WTC11 (cell line): ENCODE results near the gene RAMACL. TPM values are rescaled to one million over a fixed set of nuclear protein-coding genes. Genes with fewer than 3 reads are reported as not detected.

Experiments
- ATAC-seq: fragments of 200-7000 bp; cut with Tn5 transposase; 2 replicates; pipeline ENCODE4 v1.10.0; 2021; ENCODE audit warnings: mild to moderate bottlenecking, moderate library complexity
- CTCF ChIA-PET: fragments of 300-600 bp; sonication (Branson Sonifier 250); formaldehyde crosslinking; loops from one replicate; lab custom pipeline; 2021; ENCODE audit warnings: antibody characterized with exemption; lab: Charles Lee
- POLR2A ChIA-PET: fragments of 350-600 bp; sonication (Branson Sonifier 250); formaldehyde crosslinking; loops from one replicate; lab custom pipeline; 2021; ENCODE audit warnings: antibody characterized with exemption; lab: Charles Lee
- DNase-seq: peaks from one replicate; pipeline ENCODE4 v3.0.0; 2021; ENCODE audit warnings: low spot score
- H3K27ac Mint-ChIP-seq: 2 replicates; pipeline ENCODE4 v1.8.0; 2021; ENCODE audit warnings: mixed read lengths
- H3K27me3 Mint-ChIP-seq: 2 replicates; pipeline ENCODE4 v1.8.0; 2021; ENCODE audit warnings: low read depth, mild to moderate bottlenecking, moderate library complexity, mixed read lengths
- H3K36me3 Mint-ChIP-seq: 2 replicates; pipeline ENCODE4 v1.8.0; 2021; ENCODE audit warnings: mixed read lengths
- H3K4me1 Mint-ChIP-seq: 2 replicates; pipeline ENCODE4 v1.8.0; 2022; ENCODE audit warnings: mixed read lengths
- H3K4me3 Mint-ChIP-seq: 2 replicates; pipeline ENCODE4 v1.8.0; 2021; ENCODE audit warnings: mild to moderate bottlenecking, moderate library complexity, mixed read lengths
- H3K9me3 Mint-ChIP-seq: 2 replicates; pipeline ENCODE4 v1.8.0; 2021; ENCODE audit warnings: mixed read lengths
- ATF1 ChIP-seq: sonication (generic); formaldehyde crosslinking; IDR thresholded peaks from 2 replicates; pipeline ENCODE4 v1.8.1; 2023; ENCODE audit warnings: mild to moderate bottlenecking, moderate library complexity, missing genetic modification reagents
- CREM ChIP-seq: sonication (generic); formaldehyde crosslinking; IDR thresholded peaks from 2 replicates; pipeline ENCODE4 v1.8.1; 2022; ENCODE audit warnings: mild to moderate bottlenecking, missing genetic modification reagents, moderate library complexity
- EMX1 ChIP-seq: fragments of 250-450 bp; sonication (Bioruptor Pico); IDR thresholded peaks from 2 replicates; pipeline ENCODE4 v1.8.0; 2021; ENCODE audit warnings: mild to moderate bottlenecking
- FOXJ3 ChIP-seq: sonication (generic); formaldehyde crosslinking; IDR thresholded peaks from 2 replicates; pipeline ENCODE4 v1.9.0; 2021; ENCODE audit warnings: missing genetic modification reagents, mild to moderate bottlenecking, borderline replicate concordance
- GABPB1 ChIP-seq: sonication (generic); formaldehyde crosslinking; IDR thresholded peaks from 2 replicates; pipeline ENCODE4 v1.8.1; 2023; ENCODE audit warnings: mild to moderate bottlenecking, missing genetic modification reagents
- NFE2L1 ChIP-seq: sonication (generic); formaldehyde crosslinking; IDR thresholded peaks from 2 replicates; pipeline ENCODE4 v1.8.1; 2023; ENCODE audit warnings: missing genetic modification reagents
- NR1H2 ChIP-seq: sonication (generic); formaldehyde crosslinking; IDR thresholded peaks from 2 replicates; pipeline ENCODE4 v1.9.0; 2021; ENCODE audit warnings: mild to moderate bottlenecking, moderate library complexity, missing genetic modification reagents
- NR3C1 ChIP-seq: sonication (generic); formaldehyde crosslinking; conservative IDR thresholded peaks from 2 replicates; pipeline ENCODE4 v1.8.1; 2023; ENCODE audit warnings: low read depth, mild to moderate bottlenecking, missing genetic modification reagents
- RORB ChIP-seq: fragments of 250-450 bp; sonication (Bioruptor Pico); IDR thresholded peaks from 2 replicates; pipeline ENCODE4 v1.9.0; 2021; ENCODE audit warnings: mild to moderate bottlenecking
- SP1 ChIP-seq: sonication (generic); formaldehyde crosslinking; conservative IDR thresholded peaks from 2 replicates; pipeline ENCODE4 v1.8.1; 2022; ENCODE audit warnings: missing genetic modification reagents
- ZNF317 ChIP-seq: sonication (generic); formaldehyde crosslinking; IDR thresholded peaks from 2 replicates; pipeline ENCODE4 v1.8.1; 2023; ENCODE audit warnings: low read depth, mild to moderate bottlenecking, moderate library complexity, missing genetic modification reagents, borderline replicate concordance
- ZNF416 ChIP-seq: fragments of 250-450 bp; sonication (Bioruptor Pico); IDR thresholded peaks from 2 replicates; pipeline ENCODE4 v1.9.0; 2021; ENCODE audit warnings: mild to moderate bottlenecking, inconsistent platforms
- total RNA-seq: library from RNA; stranded (reverse); gene quantifications from 3 replicates; pipeline ENCODE4 v1.2.3, GENCODE V29; 2021
- TF ChIP-seq, protein P1 (sequence below): sonication (generic); formaldehyde crosslinking; IDR thresholded peaks from 2 replicates; pipeline ENCODE4 v1.8.0; 2022; ENCODE audit warnings: missing genetic modification reagents
- TF ChIP-seq, protein P2 (sequence below): fragments of 250-450 bp; sonication (Bioruptor Pico); conservative IDR thresholded peaks from 2 replicates; pipeline ENCODE4 v1.9.0; 2021; ENCODE audit warnings: mild to moderate bottlenecking
- TF ChIP-seq, protein P3 (sequence below): sonication (generic); formaldehyde crosslinking; IDR thresholded peaks from 2 replicates; pipeline ENCODE4 v1.8.0; 2023; ENCODE audit warnings: mild to moderate bottlenecking, missing genetic modification reagents
- TF ChIP-seq, protein P4 (sequence below): sonication (generic); formaldehyde crosslinking; IDR thresholded peaks from 2 replicates; pipeline ENCODE4 v1.8.1; 2022; ENCODE audit warnings: mild to moderate bottlenecking, moderate library complexity, missing genetic modification reagents
- TF ChIP-seq, protein P5 (sequence below): sonication (generic); formaldehyde crosslinking; IDR thresholded peaks from 2 replicates; pipeline ENCODE4 v1.8.0; 2023; ENCODE audit warnings: missing genetic modification reagents
- TF ChIP-seq, protein P6 (sequence below): fragments of 250-450 bp; sonication (Bioruptor Pico); IDR thresholded peaks from 2 replicates; pipeline ENCODE4 v1.9.0; 2021; ENCODE audit warnings: moderate library complexity, mild to moderate bottlenecking, inconsistent platforms, borderline replicate concordance

RAMACL gene
- total RNA-seq, 1 experiment from 2014 or later: 0.79 TPM

DNA sequence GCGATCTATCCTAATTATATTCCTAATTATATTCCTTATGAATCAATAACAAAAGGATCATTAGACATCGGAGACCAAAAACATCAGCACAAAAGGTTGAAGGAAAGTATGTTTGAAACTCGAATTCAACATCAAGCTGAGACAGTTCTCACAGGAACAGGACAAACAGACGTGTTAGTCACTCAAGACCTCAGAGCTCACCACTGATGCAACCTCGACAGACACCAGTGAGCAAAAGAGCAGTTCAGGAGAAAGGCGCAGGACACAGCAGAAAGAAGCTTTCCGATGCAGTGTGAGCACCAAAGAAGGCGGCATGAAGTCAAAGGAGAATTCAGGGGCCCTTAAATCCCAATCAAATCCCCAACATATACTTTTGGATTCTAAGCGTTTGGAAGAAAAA, 6.3 kb upstream of the RAMACL start:
- DNase-seq: no peak
- CTCF ChIA-PET: no interaction called here

GRCh38 chr6:166591961-166592520, 5.6 kb upstream of the RAMACL start:
- Mint-ChIP-seq H3K36me3 (no peaks in the 10 kb centered on the region), H3K4me3 (no peak overlapping the region), H3K9me3 (no peaks in the 10 kb centered on the region), H3K4me1 (peaks cover 36% of the 10 kb centered on the region), H3K27me3 (no peaks in the 10 kb centered on the region), H3K27ac (no peak overlapping the region)
- no peak for ATAC-seq
- CTCF ChIA-PET: no interaction called here
- DNase-seq: no peak
- POLR2A ChIA-PET: no interaction called here
- TF ChIP-seq SP1 (CRISPR knock-in tag) (no peak), NR3C1 (CRISPR knock-in tag) (no peak), ZNF416 (CRISPR knock-in tag) (no peak), ZNF317 (CRISPR knock-in tag) (no peak), RORB (no peak), ATF1 (CRISPR knock-in tag) (no peak), NFE2L1 (CRISPR knock-in tag) (no peak), GABPB1 (CRISPR knock-in tag) (no peak), CREM (no peak)
- TF ChIP-seq, protein P1, sequence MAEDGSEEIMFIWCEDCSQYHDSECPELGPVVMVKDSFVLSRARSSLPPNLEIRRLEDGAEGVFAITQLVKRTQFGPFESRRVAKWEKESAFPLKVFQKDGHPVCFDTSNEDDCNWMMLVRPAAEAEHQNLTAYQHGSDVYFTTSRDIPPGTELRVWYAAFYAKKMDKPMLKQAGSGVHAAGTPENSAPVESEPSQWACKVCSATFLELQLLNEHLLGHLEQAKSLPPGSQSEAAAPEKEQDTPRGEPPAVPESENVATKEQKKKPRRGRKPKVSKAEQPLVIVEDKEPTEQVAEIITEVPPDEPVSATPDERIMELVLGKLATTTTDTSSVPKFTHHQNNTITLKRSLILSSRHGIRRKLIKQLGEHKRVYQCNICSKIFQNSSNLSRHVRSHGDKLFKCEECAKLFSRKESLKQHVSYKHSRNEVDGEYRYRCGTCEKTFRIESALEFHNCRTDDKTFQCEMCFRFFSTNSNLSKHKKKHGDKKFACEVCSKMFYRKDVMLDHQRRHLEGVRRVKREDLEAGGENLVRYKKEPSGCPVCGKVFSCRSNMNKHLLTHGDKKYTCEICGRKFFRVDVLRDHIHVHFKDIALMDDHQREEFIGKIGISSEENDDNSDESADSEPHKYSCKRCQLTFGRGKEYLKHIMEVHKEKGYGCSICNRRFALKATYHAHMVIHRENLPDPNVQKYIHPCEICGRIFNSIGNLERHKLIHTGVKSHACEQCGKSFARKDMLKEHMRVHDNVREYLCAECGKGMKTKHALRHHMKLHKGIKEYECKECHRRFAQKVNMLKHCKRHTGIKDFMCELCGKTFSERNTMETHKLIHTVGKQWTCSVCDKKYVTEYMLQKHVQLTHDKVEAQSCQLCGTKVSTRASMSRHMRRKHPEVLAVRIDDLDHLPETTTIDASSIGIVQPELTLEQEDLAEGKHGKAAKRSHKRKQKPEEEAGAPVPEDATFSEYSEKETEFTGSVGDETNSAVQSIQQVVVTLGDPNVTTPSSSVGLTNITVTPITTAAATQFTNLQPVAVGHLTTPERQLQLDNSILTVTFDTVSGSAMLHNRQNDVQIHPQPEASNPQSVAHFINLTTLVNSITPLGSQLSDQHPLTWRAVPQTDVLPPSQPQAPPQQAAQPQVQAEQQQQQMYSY (CRISPR knock-in tag): no peak
- TF ChIP-seq, protein P2, sequence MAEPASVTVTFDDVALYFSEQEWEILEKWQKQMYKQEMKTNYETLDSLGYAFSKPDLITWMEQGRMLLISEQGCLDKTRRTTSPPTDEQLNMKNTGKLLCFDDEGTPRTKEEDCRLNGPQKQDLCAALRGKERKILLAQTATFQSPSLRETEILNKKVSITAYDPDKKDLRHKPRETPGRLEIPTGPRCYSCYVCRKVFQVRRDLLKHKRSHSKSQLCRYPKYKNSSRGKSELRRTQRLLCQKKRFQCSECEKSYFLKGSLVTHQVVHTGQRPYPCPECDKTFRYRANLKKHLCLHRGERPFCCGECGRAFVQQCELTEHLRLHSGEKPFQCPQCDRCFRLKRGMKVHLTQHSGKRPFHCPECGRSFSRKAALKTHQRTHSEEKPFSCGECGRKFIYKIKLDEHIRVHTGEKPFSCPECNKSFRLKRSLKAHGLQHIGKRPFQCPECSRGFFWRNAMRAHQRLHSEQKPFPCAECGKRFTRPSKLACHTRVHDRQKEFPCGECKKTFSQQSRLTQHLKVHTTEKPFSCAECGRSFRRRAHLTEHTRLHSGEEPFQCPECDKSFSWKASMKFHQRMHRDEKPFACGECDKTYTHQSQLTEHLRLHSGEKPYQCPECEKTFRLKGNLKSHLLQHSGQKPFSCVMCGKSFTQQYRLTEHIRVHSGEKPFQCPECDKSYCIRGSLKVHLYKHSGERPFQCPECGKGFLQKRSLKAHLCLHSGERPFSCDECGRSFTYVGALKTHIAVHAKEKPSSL: no peak
- TF ChIP-seq, protein P3, sequence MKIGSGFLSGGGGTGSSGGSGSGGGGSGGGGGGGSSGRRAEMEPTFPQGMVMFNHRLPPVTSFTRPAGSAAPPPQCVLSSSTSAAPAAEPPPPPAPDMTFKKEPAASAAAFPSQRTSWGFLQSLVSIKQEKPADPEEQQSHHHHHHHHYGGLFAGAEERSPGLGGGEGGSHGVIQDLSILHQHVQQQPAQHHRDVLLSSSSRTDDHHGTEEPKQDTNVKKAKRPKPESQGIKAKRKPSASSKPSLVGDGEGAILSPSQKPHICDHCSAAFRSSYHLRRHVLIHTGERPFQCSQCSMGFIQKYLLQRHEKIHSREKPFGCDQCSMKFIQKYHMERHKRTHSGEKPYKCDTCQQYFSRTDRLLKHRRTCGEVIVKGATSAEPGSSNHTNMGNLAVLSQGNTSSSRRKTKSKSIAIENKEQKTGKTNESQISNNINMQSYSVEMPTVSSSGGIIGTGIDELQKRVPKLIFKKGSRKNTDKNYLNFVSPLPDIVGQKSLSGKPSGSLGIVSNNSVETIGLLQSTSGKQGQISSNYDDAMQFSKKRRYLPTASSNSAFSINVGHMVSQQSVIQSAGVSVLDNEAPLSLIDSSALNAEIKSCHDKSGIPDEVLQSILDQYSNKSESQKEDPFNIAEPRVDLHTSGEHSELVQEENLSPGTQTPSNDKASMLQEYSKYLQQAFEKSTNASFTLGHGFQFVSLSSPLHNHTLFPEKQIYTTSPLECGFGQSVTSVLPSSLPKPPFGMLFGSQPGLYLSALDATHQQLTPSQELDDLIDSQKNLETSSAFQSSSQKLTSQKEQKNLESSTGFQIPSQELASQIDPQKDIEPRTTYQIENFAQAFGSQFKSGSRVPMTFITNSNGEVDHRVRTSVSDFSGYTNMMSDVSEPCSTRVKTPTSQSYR (CRISPR knock-in tag): no peak
- TF ChIP-seq, protein P4, sequence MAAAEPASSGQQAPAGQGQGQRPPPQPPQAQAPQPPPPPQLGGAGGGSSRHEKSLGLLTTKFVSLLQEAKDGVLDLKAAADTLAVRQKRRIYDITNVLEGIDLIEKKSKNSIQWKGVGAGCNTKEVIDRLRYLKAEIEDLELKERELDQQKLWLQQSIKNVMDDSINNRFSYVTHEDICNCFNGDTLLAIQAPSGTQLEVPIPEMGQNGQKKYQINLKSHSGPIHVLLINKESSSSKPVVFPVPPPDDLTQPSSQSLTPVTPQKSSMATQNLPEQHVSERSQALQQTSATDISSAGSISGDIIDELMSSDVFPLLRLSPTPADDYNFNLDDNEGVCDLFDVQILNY: no peak
- TF ChIP-seq, protein P5, sequence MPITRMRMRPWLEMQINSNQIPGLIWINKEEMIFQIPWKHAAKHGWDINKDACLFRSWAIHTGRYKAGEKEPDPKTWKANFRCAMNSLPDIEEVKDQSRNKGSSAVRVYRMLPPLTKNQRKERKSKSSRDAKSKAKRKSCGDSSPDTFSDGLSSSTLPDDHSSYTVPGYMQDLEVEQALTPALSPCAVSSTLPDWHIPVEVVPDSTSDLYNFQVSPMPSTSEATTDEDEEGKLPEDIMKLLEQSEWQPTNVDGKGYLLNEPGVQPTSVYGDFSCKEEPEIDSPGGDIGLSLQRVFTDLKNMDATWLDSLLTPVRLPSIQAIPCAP (CRISPR knock-in tag): no peak

More for the DNA sequence above, 6.3 kb upstream of the RAMACL start:
- no peaks in the 10 kb centered on the region for H3K9me3 Mint-ChIP-seq
- no peaks in the 10 kb centered on the region for H3K36me3 Mint-ChIP-seq
- no peaks in the 10 kb centered on the region for H3K27me3 Mint-ChIP-seq
- no peak for TF ChIP-seq FOXJ3 (CRISPR knock-in tag)
- TF ChIP-seq, protein P1 (CRISPR knock-in tag): no peak
- TF ChIP-seq EMX1 (CRISPR knock-in tag): no peak
- no peak for TF ChIP-seq NR1H2 (CRISPR knock-in tag)
- TF ChIP-seq, protein P6, sequence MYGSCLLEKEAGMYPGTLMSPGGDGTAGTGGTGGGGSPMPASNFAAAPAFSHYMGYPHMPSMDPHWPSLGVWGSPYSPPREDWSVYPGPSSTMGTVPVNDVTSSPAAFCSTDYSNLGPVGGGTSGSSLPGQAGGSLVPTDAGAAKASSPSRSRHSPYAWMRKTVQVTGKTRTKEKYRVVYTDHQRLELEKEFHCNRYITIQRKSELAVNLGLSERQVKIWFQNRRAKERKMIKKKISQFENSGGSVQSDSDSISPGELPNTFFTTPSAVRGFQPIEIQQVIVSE: no peak
- no peak for ATAC-seq
- H3K4me1 Mint-ChIP-seq: peaks cover 39% of the 10 kb centered on the region
- H3K27ac Mint-ChIP-seq: 0 out of 2 replicates have a peak overlapping the region, but pooled peaks have one; percentile 3
- no peak overlapping the region for H3K4me3 Mint-ChIP-seq
- POLR2A ChIA-PET: no interaction called here
